Measurements from ENCODE around the gene ILDR2.

The ILDR2 gene

DNA sequence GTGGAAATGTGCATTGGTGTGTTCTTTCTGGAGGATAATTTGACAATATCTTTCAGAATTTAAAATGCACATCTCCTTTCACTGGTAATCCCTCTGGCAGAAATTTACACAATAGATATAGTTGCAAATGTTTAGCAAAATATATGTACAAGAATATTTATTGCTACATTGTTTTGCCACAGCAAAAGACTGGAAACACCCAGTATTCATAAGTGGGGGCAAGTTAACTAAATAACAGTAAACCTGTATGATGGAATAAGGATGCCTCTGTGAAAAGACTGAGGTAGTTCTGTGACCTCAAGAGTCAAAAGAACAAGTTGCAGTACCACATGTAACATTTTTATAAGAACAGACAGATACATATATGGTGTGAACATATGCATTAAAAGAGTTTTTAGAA, 85.6 kb downstream of the ILDR2 start:
- POLR2A ChIA-PET, result no interaction called here
- Histone ChIP-seq H3K4me1 (ENCODE audit: control insufficient read depth, insufficient read depth, low read length) (no peaks in the 10 kb centered on the region), H3K36me3 (ENCODE audit: control insufficient read depth in 2 of 2, insufficient read depth in 1 of 2, low read length in 2 of 2) (no peaks in the 10 kb centered on the region), H3K27ac (ENCODE audit: extremely low read depth, low read depth, low read length) (no peak overlapping the region), H3K9me3 (ENCODE audit: control insufficient read depth, insufficient read depth, low read depth, low read length) (no peaks in the 10 kb centered on the region), H3K4me3 (ENCODE audit: low read depth, low read length) (no peak overlapping the region)
- no peak for TF ChIP-seq ZNF473 (tag by site-specific recombination; IDR thresholded peaks at IDR 0.05)
- no peak for TF ChIP-seq HIC1 (tag by site-specific recombination; IDR thresholded peaks at IDR 0.05)
- no peak for TF ChIP-seq YY2 (tag by site-specific recombination; IDR thresholded peaks at IDR 0.05)
- TF ChIP-seq, protein P1, sequence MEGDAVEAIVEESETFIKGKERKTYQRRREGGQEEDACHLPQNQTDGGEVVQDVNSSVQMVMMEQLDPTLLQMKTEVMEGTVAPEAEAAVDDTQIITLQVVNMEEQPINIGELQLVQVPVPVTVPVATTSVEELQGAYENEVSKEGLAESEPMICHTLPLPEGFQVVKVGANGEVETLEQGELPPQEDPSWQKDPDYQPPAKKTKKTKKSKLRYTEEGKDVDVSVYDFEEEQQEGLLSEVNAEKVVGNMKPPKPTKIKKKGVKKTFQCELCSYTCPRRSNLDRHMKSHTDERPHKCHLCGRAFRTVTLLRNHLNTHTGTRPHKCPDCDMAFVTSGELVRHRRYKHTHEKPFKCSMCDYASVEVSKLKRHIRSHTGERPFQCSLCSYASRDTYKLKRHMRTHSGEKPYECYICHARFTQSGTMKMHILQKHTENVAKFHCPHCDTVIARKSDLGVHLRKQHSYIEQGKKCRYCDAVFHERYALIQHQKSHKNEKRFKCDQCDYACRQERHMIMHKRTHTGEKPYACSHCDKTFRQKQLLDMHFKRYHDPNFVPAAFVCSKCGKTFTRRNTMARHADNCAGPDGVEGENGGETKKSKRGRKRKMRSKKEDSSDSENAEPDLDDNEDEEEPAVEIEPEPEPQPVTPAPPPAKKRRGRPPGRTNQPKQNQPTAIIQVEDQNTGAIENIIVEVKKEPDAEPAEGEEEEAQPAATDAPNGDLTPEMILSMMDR (tag by site-specific recombination; IDR thresholded peaks at IDR 0.05), result no peak
- TF ChIP-seq ZBTB21 (tag by site-specific recombination; IDR thresholded peaks at IDR 0.05), result no peak
- no peak for TF ChIP-seq KLF8 (tag by site-specific recombination; IDR thresholded peaks at IDR 0.05)
- TF ChIP-seq ZNF335 (tag by site-specific recombination; conservative IDR thresholded peaks at IDR 0.05), result no peak
- CTCF ChIA-PET, result interaction anchor here (0.8 to 1.0 kb wide), 2 partner anchors 20 to 21 kb away, joined by 3 to 5 read pairs; no protein-coding TSS in a partner anchor

GRCh38 chr1:166888373-166889111, 86.8 kb downstream of the ILDR2 start:
- no peak for TF ChIP-seq ZNF214 (tag by site-specific recombination; IDR thresholded peaks at IDR 0.05; ENCODE audit: borderline replicate concordance)
- no peak for TF ChIP-seq ZBTB21 (tag by site-specific recombination; IDR thresholded peaks at IDR 0.05)
- TF ChIP-seq, protein P2, sequence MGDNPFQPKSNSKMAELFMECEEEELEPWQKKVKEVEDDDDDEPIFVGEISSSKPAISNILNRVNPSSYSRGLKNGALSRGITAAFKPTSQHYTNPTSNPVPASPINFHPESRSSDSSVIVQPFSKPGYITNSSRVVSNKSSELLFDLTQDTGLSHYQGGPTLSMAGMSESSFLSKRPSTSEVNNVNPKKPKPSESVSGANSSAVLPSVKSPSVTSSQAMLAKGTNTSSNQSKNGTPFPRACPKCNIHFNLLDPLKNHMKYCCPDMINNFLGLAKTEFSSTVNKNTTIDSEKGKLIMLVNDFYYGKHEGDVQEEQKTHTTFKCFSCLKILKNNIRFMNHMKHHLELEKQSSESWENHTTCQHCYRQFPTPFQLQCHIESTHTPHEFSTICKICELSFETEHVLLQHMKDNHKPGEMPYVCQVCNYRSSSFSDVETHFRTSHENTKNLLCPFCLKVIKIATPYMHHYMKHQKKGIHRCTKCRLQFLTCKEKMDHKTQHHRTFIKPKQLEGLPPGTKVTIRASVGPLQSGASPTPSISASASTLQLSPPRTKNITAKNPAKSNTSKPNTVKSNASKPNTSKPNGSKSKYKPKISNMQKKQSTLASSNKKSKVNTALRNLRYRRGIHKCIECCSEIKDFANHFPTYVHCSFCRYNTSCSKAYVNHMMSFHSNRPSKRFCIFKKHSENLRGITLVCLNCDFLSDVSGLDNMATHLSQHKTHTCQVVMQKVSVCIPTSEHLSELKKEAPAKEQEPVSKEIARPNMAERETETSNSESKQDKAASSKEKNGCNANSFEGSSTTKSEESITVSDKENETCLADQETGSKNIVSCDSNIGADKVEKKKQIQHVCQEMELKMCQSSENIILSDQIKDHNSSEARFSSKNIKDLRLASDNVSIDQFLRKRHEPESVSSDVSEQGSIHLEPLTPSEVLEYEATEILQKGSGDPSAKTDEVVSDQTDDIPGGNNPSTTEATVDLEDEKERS (tag by site-specific recombination; IDR thresholded peaks at IDR 0.05), result no peak
- TF ChIP-seq, protein P3, sequence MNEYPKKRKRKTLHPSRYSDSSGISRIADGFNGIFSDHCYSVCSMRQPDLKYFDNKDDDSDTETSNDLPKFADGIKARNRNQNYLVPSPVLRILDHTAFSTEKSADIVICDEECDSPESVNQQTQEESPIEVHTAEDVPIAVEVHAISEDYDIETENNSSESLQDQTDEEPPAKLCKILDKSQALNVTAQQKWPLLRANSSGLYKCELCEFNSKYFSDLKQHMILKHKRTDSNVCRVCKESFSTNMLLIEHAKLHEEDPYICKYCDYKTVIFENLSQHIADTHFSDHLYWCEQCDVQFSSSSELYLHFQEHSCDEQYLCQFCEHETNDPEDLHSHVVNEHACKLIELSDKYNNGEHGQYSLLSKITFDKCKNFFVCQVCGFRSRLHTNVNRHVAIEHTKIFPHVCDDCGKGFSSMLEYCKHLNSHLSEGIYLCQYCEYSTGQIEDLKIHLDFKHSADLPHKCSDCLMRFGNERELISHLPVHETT (tag by site-specific recombination; IDR thresholded peaks at IDR 0.05), result no peak
- TF ChIP-seq ZNF660 (tag by site-specific recombination; IDR thresholded peaks at IDR 0.05), result no peak
- TF ChIP-seq RBAK (tag by site-specific recombination; IDR thresholded peaks at IDR 0.05), result no peak
- no peak for TF ChIP-seq ZNF768 (tag by site-specific recombination; IDR thresholded peaks at IDR 0.05)
- no peak for TF ChIP-seq ZNF426 (tag by site-specific recombination; IDR thresholded peaks at IDR 0.05)
- no peak for TF ChIP-seq ZNF354C (tag by site-specific recombination; IDR thresholded peaks at IDR 0.05; ENCODE audit: borderline replicate concordance, low read depth)
- no peak for TF ChIP-seq ZNF133 (tag by site-specific recombination; IDR thresholded peaks at IDR 0.05)
- TF ChIP-seq, protein P4, sequence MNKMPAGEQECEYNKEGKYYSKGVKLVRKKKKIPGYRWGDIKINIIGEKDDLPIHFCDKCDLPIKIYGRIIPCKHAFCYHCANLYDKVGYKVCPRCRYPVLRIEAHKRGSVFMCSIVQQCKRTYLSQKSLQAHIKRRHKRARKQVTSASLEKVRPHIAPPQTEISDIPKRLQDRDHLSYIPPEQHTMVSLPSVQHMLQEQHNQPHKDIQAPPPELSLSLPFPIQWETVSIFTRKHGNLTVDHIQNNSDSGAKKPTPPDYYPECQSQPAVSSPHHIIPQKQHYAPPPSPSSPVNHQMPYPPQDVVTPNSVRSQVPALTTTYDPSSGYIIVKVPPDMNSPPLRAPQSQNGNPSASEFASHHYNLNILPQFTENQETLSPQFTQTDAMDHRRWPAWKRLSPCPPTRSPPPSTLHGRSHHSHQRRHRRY (tag by site-specific recombination; IDR thresholded peaks at IDR 0.05), result no peak
- no peaks in the 10 kb centered on the region for H3K4me1 ChIP-seq (ENCODE audit: control insufficient read depth, insufficient read depth, low read length)
- ChIA-PET POLR2A (no interaction called here), CTCF (interaction anchor here (1.0 kb wide), 1 partner anchor 22 kb away, joined by 5 read pairs; no protein-coding TSS in a partner anchor)
- no peak overlapping the region for H3K4me3 ChIP-seq (ENCODE audit: low read depth, low read length)
- H3K9me3 ChIP-seq (ENCODE audit: control insufficient read depth, insufficient read depth, low read depth, low read length), result no peaks in the 10 kb centered on the region
- H3K27ac ChIP-seq (ENCODE audit: extremely low read depth, low read depth, low read length), result no peak overlapping the region
- no peaks in the 10 kb centered on the region for H3K36me3 ChIP-seq (ENCODE audit: control insufficient read depth in 2 of 2, insufficient read depth in 1 of 2, low read length in 2 of 2)

Data from HEK293 (cell line).